ENCODE measurements around the gene NAA20. TPM values are rescaled to one million over a fixed set of nuclear protein-coding genes. Genes with fewer than 3 reads are reported as not detected.
A peak's percentile ranks its signal among the peaks of the same experiment; 100 is the strongest.

The NAA20 gene
- total and polyA plus RNA-seq, 9 of the 15 experiments (the other 6 are each of a cell fraction or from before 2014, with no cell fraction given) = 51.4 to 361 (median 84.6) TPM

DNA sequence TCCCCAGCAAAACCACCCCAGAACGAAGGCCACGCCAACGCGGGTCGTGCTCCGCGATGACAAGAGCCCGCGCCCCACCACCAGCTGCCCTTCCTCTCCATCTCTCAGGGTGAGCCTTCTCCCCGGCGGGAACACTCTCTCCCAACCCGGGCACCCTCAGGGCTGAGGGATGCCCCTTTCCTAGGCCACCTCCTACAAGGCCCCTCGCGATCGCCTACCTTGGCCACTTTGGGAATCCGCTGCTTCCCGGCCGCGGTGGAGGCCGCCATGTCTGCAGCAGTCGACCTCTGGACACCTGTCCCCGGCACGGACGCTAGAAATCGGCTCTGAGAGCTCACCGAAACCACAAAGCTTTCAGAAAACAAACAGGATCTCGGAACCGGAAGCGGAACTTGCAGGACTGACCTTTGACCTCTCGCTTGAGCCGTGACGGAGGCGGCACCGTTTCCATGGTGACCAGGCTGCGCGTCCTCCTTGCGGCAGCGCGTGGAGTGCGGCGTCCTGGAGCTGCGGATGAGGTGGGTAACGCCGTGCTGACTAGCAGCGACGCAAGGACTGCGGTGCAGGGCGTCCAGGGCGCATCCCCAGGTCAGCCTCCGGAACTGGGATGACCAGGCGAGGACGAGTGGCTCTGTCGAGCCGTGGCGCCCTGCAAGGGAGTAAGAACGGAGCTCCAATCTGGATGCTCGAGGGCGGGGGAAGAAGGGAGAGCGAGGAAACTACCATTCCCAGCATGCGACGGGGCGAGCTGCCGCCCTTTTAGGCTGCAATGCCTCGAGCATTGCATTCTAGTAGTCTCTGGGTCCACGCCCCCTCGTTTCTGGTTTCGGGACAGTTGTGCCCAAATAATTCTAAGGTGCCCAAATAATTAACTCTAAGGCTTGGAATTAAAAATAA, 35.2 kb downstream of the NAA20 start, which contains the start of the genes CFAP61 and CRNKL1:
TSS of gene CFAP61 (plus strand) at position 459 of the 897 bp plus-strand sequence. CDS start 4,122 bp downstream, outside the sequence.
TSS of gene CRNKL1 (minus strand) at position 393 of the 897 bp plus-strand sequence. CDS start at position 269, 124 bp downstream.
- in situ Hi-C loops (cut with MboI) = no loop called here
- TF ChIP-seq HCFC1 (IDR thresholded peaks at IDR 0.05; ENCODE audit: low read depth, low read length) (peak; percentile 83), SIN3A (IDR thresholded peaks at IDR 0.05; ENCODE audit: borderline replicate concordance in 2 of 2, control insufficient read depth in 1 of 2, low read depth in 2 of 2, low read length in 2 of 2) (peak; percentile 98 to 99), ZFX (CRISPR knock-in tag; IDR thresholded peaks at IDR 0.05) (peak; percentile 67), CREB1 (IDR thresholded peaks at IDR 0.05) (peak; percentile 65), CREB1 (CRISPR knock-in tag; IDR thresholded peaks at IDR 0.05) (peak; percentile 83; the same call in 1 of the 2 replicates), PHF20 (IDR thresholded peaks at IDR 0.05; ENCODE audit: partially characterized antibody) (peak; percentile 87), ZNF263 (CRISPR knock-in tag; IDR thresholded peaks at IDR 0.05; ENCODE audit: borderline replicate concordance) (0 out of 2 replicates have a peak, but pooled peaks have one; percentile 39), MAZ (CRISPR knock-in tag; conservative IDR thresholded peaks at IDR 0.05 in 1 of 2, IDR thresholded peaks at IDR 0.05 in 1 of 2) (0 out of 4 replicates have a peak, but pooled peaks have one; percentile 30 to 43)
- TF ChIP-seq, protein P1, sequence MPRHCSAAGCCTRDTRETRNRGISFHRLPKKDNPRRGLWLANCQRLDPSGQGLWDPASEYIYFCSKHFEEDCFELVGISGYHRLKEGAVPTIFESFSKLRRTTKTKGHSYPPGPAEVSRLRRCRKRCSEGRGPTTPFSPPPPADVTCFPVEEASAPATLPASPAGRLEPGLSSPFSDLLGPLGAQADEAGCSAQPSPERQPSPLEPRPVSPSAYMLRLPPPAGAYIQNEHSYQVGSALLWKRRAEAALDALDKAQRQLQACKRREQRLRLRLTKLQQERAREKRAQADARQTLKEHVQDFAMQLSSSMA (CRISPR knock-in tag; IDR thresholded peaks at IDR 0.05) = no peak
- TF ChIP-seq, protein P2, sequence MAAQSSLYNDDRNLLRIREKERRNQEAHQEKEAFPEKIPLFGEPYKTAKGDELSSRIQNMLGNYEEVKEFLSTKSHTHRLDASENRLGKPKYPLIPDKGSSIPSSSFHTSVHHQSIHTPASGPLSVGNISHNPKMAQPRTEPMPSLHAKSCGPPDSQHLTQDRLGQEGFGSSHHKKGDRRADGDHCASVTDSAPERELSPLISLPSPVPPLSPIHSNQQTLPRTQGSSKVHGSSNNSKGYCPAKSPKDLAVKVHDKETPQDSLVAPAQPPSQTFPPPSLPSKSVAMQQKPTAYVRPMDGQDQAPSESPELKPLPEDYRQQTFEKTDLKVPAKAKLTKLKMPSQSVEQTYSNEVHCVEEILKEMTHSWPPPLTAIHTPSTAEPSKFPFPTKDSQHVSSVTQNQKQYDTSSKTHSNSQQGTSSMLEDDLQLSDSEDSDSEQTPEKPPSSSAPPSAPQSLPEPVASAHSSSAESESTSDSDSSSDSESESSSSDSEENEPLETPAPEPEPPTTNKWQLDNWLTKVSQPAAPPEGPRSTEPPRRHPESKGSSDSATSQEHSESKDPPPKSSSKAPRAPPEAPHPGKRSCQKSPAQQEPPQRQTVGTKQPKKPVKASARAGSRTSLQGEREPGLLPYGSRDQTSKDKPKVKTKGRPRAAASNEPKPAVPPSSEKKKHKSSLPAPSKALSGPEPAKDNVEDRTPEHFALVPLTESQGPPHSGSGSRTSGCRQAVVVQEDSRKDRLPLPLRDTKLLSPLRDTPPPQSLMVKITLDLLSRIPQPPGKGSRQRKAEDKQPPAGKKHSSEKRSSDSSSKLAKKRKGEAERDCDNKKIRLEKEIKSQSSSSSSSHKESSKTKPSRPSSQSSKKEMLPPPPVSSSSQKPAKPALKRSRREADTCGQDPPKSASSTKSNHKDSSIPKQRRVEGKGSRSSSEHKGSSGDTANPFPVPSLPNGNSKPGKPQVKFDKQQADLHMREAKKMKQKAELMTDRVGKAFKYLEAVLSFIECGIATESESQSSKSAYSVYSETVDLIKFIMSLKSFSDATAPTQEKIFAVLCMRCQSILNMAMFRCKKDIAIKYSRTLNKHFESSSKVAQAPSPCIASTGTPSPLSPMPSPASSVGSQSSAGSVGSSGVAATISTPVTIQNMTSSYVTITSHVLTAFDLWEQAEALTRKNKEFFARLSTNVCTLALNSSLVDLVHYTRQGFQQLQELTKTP (IDR thresholded peaks at IDR 0.05; ENCODE audit: low read depth in 1 of 2, partially characterized antibody in 2 of 2) = peak in 1 of 2 experiments; percentile 79
- TF ChIP-seq, protein P3, sequence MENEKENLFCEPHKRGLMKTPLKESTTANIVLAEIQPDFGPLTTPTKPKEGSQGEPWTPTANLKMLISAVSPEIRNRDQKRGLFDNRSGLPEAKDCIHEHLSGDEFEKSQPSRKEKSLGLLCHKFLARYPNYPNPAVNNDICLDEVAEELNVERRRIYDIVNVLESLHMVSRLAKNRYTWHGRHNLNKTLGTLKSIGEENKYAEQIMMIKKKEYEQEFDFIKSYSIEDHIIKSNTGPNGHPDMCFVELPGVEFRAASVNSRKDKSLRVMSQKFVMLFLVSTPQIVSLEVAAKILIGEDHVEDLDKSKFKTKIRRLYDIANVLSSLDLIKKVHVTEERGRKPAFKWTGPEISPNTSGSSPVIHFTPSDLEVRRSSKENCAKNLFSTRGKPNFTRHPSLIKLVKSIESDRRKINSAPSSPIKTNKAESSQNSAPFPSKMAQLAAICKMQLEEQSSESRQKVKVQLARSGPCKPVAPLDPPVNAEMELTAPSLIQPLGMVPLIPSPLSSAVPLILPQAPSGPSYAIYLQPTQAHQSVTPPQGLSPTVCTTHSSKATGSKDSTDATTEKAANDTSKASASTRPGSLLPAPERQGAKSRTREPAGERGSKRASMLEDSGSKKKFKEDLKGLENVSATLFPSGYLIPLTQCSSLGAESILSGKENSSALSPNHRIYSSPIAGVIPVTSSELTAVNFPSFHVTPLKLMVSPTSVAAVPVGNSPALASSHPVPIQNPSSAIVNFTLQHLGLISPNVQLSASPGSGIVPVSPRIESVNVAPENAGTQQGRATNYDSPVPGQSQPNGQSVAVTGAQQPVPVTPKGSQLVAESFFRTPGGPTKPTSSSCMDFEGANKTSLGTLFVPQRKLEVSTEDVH (IDR thresholded peaks at IDR 0.05; ENCODE audit: low read depth, partially characterized antibody) = peak; percentile 54

More for the DNA sequence above, 35.2 kb downstream of the NAA20 start, which contains the start of the genes CFAP61 and CRNKL1:
- no peaks in the 10 kb centered on the region for H3K9me3 ChIP-seq (replicated peaks; ENCODE audit: control insufficient read depth, insufficient read depth, low read depth, low read length)
- H3K27ac ChIP-seq (ENCODE audit: extremely low read depth, low read depth, low read length) = peak within 1 kb of the TSS; percentile 77
- H2AFZ ChIP-seq (ENCODE audit: low read depth, low read length) = peak within 1 kb of the TSS; percentile 94
- FAIRE-seq (peak; percentile 98), ATAC-seq (peak; percentile 97), DNase-seq (ENCODE audit: extremely low read depth in 1 of 4, low spot score in 3 of 4) (peak; percentile 88 to 96 (median 90))
- CTCF ChIA-PET (ENCODE audit: low intra/inter-chr PET ratio) = no interaction called here
- H3K79me2 ChIP-seq (ENCODE audit: control insufficient read depth, insufficient read depth, low read length) = peaks cover 16% of the 10 kb centered on the region
- H3K4me1 ChIP-seq (replicated peaks in 1 of 2; ENCODE audit: control insufficient read depth in 2 of 2, insufficient read depth in 2 of 2, low read length in 2 of 2) = peaks cover 0 to 6% of the 10 kb centered on the region in 2 experiments; a peak in 1 of 5 replicates
- H3K9ac ChIP-seq (ENCODE audit: insufficient read depth in 1 of 2, low read depth in 2 of 2, low read length in 2 of 2) = peak within 1 kb of the TSS; percentile 82 to 92
- POLR2A ChIA-PET = interaction anchor here (0.6 to 1.4 kb wide), 5 partner anchors 9 to 490 kb away, joined by 3 to 5 read pairs (median 4); no protein-coding TSS in a partner anchor
- peaks cover 27% of the 10 kb centered on the region; the same call in 2 of the 3 replicates for H3K36me3 ChIP-seq (ENCODE audit: control insufficient read depth, insufficient read depth, low read length)
- 1% methylated on average over 50 of the region's 67 CpGs for WGBS (ENCODE audit: insufficient coverage, low coverage, missing lambda C conversion rate)
- intact Hi-C loops (cut with micrococcal nuclease) = no loop called here
- BruUV-seq (replicated peaks) = no TSS peak
- H3K4me2 ChIP-seq (ENCODE audit: insufficient read depth, low read length) = peak within 1 kb of the TSS; percentile 85
- H3K9me1 ChIP-seq (ENCODE audit: control insufficient read depth, insufficient read depth, low read length) = no peaks in the 10 kb centered on the region
- H3K4me3 ChIP-seq = peak within 1 kb of the TSS; percentile 97
- no peaks in the 10 kb centered on the region for H3K27me3 ChIP-seq (ENCODE audit: control insufficient read depth in 2 of 2, insufficient read depth in 2 of 2, low read length in 2 of 2)
- no peaks in the 10 kb centered on the region for H4K20me1 ChIP-seq (replicated peaks; ENCODE audit: control insufficient read depth, insufficient read depth, low read length)

All from K562 (cell line).